CD4-positive, alpha-beta memory T cell (primary cell): ENCODE results near the gene PCED1A. TPM values are rescaled to one million over a fixed set of nuclear protein-coding genes. Genes with fewer than 3 reads are reported as not detected.

Experiments used
- CTCF ChIA-PET: fragments of 350-600 bp; sonication (Branson Sonifier 250); formaldehyde crosslinking; loops from one replicate; lab custom pipeline; 2021; ENCODE audit warnings: inconsistent platforms; ENCODE audit not compliant: partially characterized antibody; lab: Charles Lee
- POLR2A ChIA-PET: fragments of 350-600 bp; sonication (Branson Sonifier 250); formaldehyde crosslinking; loops from one replicate; lab custom pipeline; 2021; ENCODE audit not compliant: partially characterized antibody; lab: Charles Lee
- DNase-seq, 5 donors: peaks; one replicate each; pipeline versions ENCODE4 v3.0.0 to v3.0.0-alpha.2; 2020 to 2022; ENCODE audit warnings: mixed read lengths in 1 of 5
- H3K27ac ChIP-seq: one replicate; pipeline ENCODE4 v1.7.0; 2013; ENCODE audit warnings: low read depth, low read length
- H3K27me3 ChIP-seq: 2 replicates; pipeline ENCODE4 v1.7.0; 2013; ENCODE audit warnings: mild to moderate bottlenecking, low read length, moderate library complexity; ENCODE audit not compliant: insufficient read depth
- H3K36me3 ChIP-seq: 2 replicates; pipeline ENCODE4 v1.7.0; 2013; ENCODE audit warnings: mild to moderate bottlenecking, low read length, moderate library complexity; ENCODE audit not compliant: insufficient read depth
- H3K4me1 ChIP-seq: 2 replicates; pipeline ENCODE4 v1.7.0; 2013; ENCODE audit warnings: mild to moderate bottlenecking, low read length, moderate library complexity; ENCODE audit not compliant: insufficient read depth
- H3K4me3 ChIP-seq, 2 donors: one replicate each; pipeline ENCODE4 v1.7.0; 2013; ENCODE audit warnings: low read length in 2 of 2, mild to moderate bottlenecking in 1 of 2
- H3K9me3 ChIP-seq, 2 donors: one replicate each; pipeline ENCODE4 v1.7.0; 2013; ENCODE audit warnings: low read length in 2 of 2, control low read depth in 1 of 2; ENCODE audit not compliant: control insufficient read depth in 1 of 2
- H3K27ac Mint-ChIP-seq, 7 donors: one replicate each; pipeline ENCODE4 v1.8.0; 2020 to 2021; ENCODE audit warnings: mixed read lengths in 7 of 7, mild to moderate bottlenecking in 6 of 7, inconsistent platforms in 3 of 7, moderate library complexity in 3 of 7
- H3K27me3 Mint-ChIP-seq, 2 donors: one replicate each; pipeline ENCODE4 v1.8.0; 2020 to 2021; ENCODE audit warnings: mixed read lengths in 2 of 2
- H3K36me3 Mint-ChIP-seq, 2 donors: one replicate each; pipeline ENCODE4 v1.8.0; 2020 to 2021; ENCODE audit warnings: mixed read lengths in 2 of 2, inconsistent platforms in 1 of 2, mild to moderate bottlenecking in 1 of 2
- H3K4me1 Mint-ChIP-seq, 4 donors: one replicate each; pipeline ENCODE4 v1.8.0; 2020 to 2021; ENCODE audit warnings: mixed read lengths in 4 of 4, mild to moderate bottlenecking in 1 of 4
- H3K4me3 Mint-ChIP-seq, 8 donors: one replicate each; pipeline ENCODE4 v1.8.0; 2020 to 2021; ENCODE audit warnings: mixed read lengths in 8 of 8, mild to moderate bottlenecking in 7 of 8, moderate library complexity in 6 of 8, inconsistent platforms in 3 of 8
- H3K9me3 Mint-ChIP-seq, 8 donors: one replicate each; pipeline ENCODE4 v1.8.0; 2020 to 2021; ENCODE audit warnings: mixed read lengths in 8 of 8, mild to moderate bottlenecking in 5 of 8, inconsistent platforms in 3 of 8, moderate library complexity in 1 of 8
- intact Hi-C: fragments of 100-400 bp; cut with micrococcal nuclease; formaldehyde crosslinking; loops from one replicate; pipeline ENCODE4 v1.15.1; 2023
- polyA plus RNA-seq, 2 donors: library from polyadenylated mRNA; unstranded; fragments of 300-500 nt; fragmentation: Illumina TruSeq; gene quantifications; one replicate each; pipeline ENCODE4 v1.2.3, GENCODE V29; 2021
- total RNA-seq, 2 experiments: library from RNA; stranded (reverse); gene quantifications; one replicate each; pipeline ENCODE4 v1.2.3, GENCODE V29; 2021

Gene PCED1A
- total and polyA plus RNA-seq, 4 experiments from 2014 or later: 17.9 to 83.1 (median 50.5) TPM

GRCh38 chr20:2858591-2858990 is 18.1 kb upstream of the PCED1A start:
- H3K4me3 Mint-ChIP-seq: no peak overlapping the region
- Histone ChIP-seq H3K9me3 (no peaks in the 10 kb centered on the region), H3K4me1 (no peaks in the 10 kb centered on the region), H3K36me3 (peaks cover 28% of the 10 kb centered on the region), H3K27me3 (no peaks in the 10 kb centered on the region), H3K4me3 (no peak overlapping the region), H3K27ac (no peak overlapping the region)
- H3K27ac Mint-ChIP-seq: peak overlapping the region in 1 of 7 donors; percentile 25
- H3K4me1 Mint-ChIP-seq: peaks cover 0 to 7% (median 5%) of the 10 kb centered on the region in 4 donors
- H3K9me3 Mint-ChIP-seq: no peaks in the 10 kb centered on the region
- H3K36me3 Mint-ChIP-seq: peaks cover 10 to 12% of the 10 kb centered on the region in 2 donors
- no peaks in the 10 kb centered on the region for H3K27me3 Mint-ChIP-seq
- ChIA-PET CTCF (interaction anchor here (0.6 kb wide), 1 partner anchor 212 kb away, joined by 3 read pairs; no protein-coding TSS in a partner anchor), POLR2A (no interaction called here)
- DNase-seq: no peak
- intact Hi-C loops: no loop called here

GRCh38 chr20:2851086-2851485 is 10.6 kb upstream of the PCED1A start:
- Mint-ChIP-seq H3K4me1 (peaks cover 13 to 30% (median 17%) of the 10 kb centered on the region in 4 donors), H3K9me3 (no peaks in the 10 kb centered on the region), H3K27me3 (no peaks in the 10 kb centered on the region), H3K36me3 (peaks cover 0 to 4% of the 10 kb centered on the region in 2 donors), H3K4me3 (no peak overlapping the region), H3K27ac (peak overlapping the region in 2 of 7 donors; percentile 13)
- H3K36me3 ChIP-seq: no peaks in the 10 kb centered on the region
- POLR2A ChIA-PET: interaction anchor here (3.8 kb wide), 1 partner anchor 10 kb away, joined by 20 read pairs; the partner anchor contains the start of genes PCED1A and VPS16
- H3K4me1 ChIP-seq: peaks cover 13% of the 10 kb centered on the region
- CTCF ChIA-PET: interaction anchor here (0.9 to 2.2 kb wide), 7 partner anchors 7 to 163 kb away, joined by 3 to 11 read pairs (median 3); partner anchors contain the start of genes PCED1A and VPS16
- no peak overlapping the region for H3K27ac ChIP-seq
- H3K27me3 ChIP-seq: no peaks in the 10 kb centered on the region
- no peaks in the 10 kb centered on the region for H3K9me3 ChIP-seq
- no peak for DNase-seq
- H3K4me3 ChIP-seq: no peak overlapping the region
- intact Hi-C loops: no loop called here

GRCh38 chr20:2849529-2849928 is 9.1 kb upstream of the PCED1A start:
- H3K27ac ChIP-seq: no peak overlapping the region
- ChIA-PET CTCF (interaction anchor here (1.8 kb wide), 1 partner anchor 97 kb away, joined by 3 read pairs; no protein-coding TSS in a partner anchor), POLR2A (interaction anchor here (1.2 to 3.8 kb wide), 2 partner anchors 9 to 15 kb away, joined by 3 to 20 read pairs; partner anchors contain the start of genes PCED1A and VPS16)
- Mint-ChIP-seq H3K9me3 (no peaks in the 10 kb centered on the region), H3K36me3 (peaks cover 0 to 4% of the 10 kb centered on the region in 2 donors), H3K27ac (no peak overlapping the region), H3K4me1 (peaks cover 19 to 43% (median 27%) of the 10 kb centered on the region in 4 donors), H3K27me3 (no peaks in the 10 kb centered on the region), H3K4me3 (no peak overlapping the region)
- peaks cover 13% of the 10 kb centered on the region for H3K4me1 ChIP-seq
- intact Hi-C loops: no loop called here
- H3K27me3 ChIP-seq: no peaks in the 10 kb centered on the region
- no peaks in the 10 kb centered on the region for H3K9me3 ChIP-seq
- no peak for DNase-seq
- no peak overlapping the region for H3K4me3 ChIP-seq
- no peaks in the 10 kb centered on the region for H3K36me3 ChIP-seq

GRCh38 chr20:2847802-2848201 is 7.3 kb upstream of the PCED1A start:
- Histone ChIP-seq H3K4me3 (no peak overlapping the region), H3K27me3 (no peaks in the 10 kb centered on the region), H3K36me3 (no peaks in the 10 kb centered on the region), H3K9me3 (no peaks in the 10 kb centered on the region), H3K27ac (no peak overlapping the region), H3K4me1 (peaks cover 14% of the 10 kb centered on the region)
- Mint-ChIP-seq H3K4me1 (peaks cover 26 to 45% (median 30%) of the 10 kb centered on the region in 4 donors), H3K27ac (peak overlapping the region in 2 of 7 donors; percentile 5 to 48), H3K9me3 (no peaks in the 10 kb centered on the region), H3K4me3 (no peak overlapping the region), H3K27me3 (no peaks in the 10 kb centered on the region), H3K36me3 (peaks cover 0 to 4% of the 10 kb centered on the region in 2 donors)
- no peak for DNase-seq
- ChIA-PET POLR2A (no interaction called here), CTCF (no interaction called here)
- intact Hi-C loops: no loop called here

GRCh38 chr20:2846698-2847097 is 6.2 kb upstream of the PCED1A start:
- CTCF ChIA-PET: interaction anchor here (0.9 kb wide), 1 partner anchor 55 kb away, joined by 3 read pairs; no protein-coding TSS in a partner anchor
- intact Hi-C loops: no loop called here
- H3K9me3 ChIP-seq: no peaks in the 10 kb centered on the region
- H3K27me3 ChIP-seq: no peaks in the 10 kb centered on the region
- H3K4me1 Mint-ChIP-seq: peaks cover 19 to 34% (median 22%) of the 10 kb centered on the region in 4 donors
- no peaks in the 10 kb centered on the region for H3K9me3 Mint-ChIP-seq
- H3K36me3 ChIP-seq: no peaks in the 10 kb centered on the region
- H3K4me3 Mint-ChIP-seq: no peak overlapping the region
- H3K27me3 Mint-ChIP-seq: no peaks in the 10 kb centered on the region
- H3K27ac Mint-ChIP-seq: no peak overlapping the region
- POLR2A ChIA-PET: no interaction called here
- no peak for DNase-seq
- peaks cover 6% of the 10 kb centered on the region for H3K4me1 ChIP-seq
- H3K36me3 Mint-ChIP-seq: peaks cover 0 to 4% of the 10 kb centered on the region in 2 donors
- no peak overlapping the region for H3K4me3 ChIP-seq
- H3K27ac ChIP-seq: no peak overlapping the region

GRCh38 chr20:2845607-2846006 is 5.2 kb upstream of the PCED1A start:
- Mint-ChIP-seq H3K36me3 (peaks cover 0 to 6% of the 10 kb centered on the region in 2 donors), H3K4me1 (peaks cover 21 to 34% (median 26%) of the 10 kb centered on the region in 4 donors)

GRCh38 chr20:2840967-2841531 is 594 bp upstream of the PCED1A start:
- intact Hi-C loops: loop anchor here (1.0 to 5.0 kb wide), 4 partner anchors 32 to 332 kb away; partner anchors contain the start of genes IDH3B, PTPRA and ZNF343
- Mint-ChIP-seq H3K9me3 (peaks cover 0 to 4% (median 0%) of the 10 kb centered on the region in 8 donors), H3K36me3 (peaks cover 8 to 11% of the 10 kb centered on the region in 2 donors), H3K4me3 (peak overlapping the region; percentile 85 to 91 (median 88)), H3K27ac (peak overlapping the region; percentile 85 to 93 (median 89)), H3K4me1 (peaks cover 24 to 38% (median 34%) of the 10 kb centered on the region in 4 donors), H3K27me3 (no peaks in the 10 kb centered on the region)
- Histone ChIP-seq H3K4me3 (peak overlapping the region; percentile 77 to 80), H3K27ac (peak overlapping the region; percentile 86), H3K9me3 (no peaks in the 10 kb centered on the region), H3K4me1 (peaks cover 24% of the 10 kb centered on the region), H3K27me3 (no peaks in the 10 kb centered on the region), H3K36me3 (no peaks in the 10 kb centered on the region)
- DNase-seq: peak in 1 of 5 donors; percentile 65
- CTCF ChIA-PET: interaction anchor here (0.9 to 1.9 kb wide), 5 partner anchors 11 to 100 kb away, joined by 3 to 4 read pairs (median 3); partner anchors contain the start of gene PTPRA
- POLR2A ChIA-PET: interaction anchor here (0.7 to 3.9 kb wide), 14 partner anchors 9 to 567 kb away, joined by 3 to 34 read pairs (median 7); partner anchors contain the start of genes IDH3B, MRPS26, NOP56 and PTPRA

More at GRCh38 chr20:2845607-2846006, 5.2 kb upstream of the PCED1A start:
- Mint-ChIP-seq H3K9me3 (no peaks in the 10 kb centered on the region), H3K4me3 (no peak overlapping the region), H3K27me3 (no peaks in the 10 kb centered on the region), H3K27ac (peak overlapping the region in 2 of 7 donors; percentile 68 to 72)
- H3K4me3 ChIP-seq: no peak overlapping the region
- POLR2A ChIA-PET: no interaction called here
- no peaks in the 10 kb centered on the region for H3K27me3 ChIP-seq
- intact Hi-C loops: no loop called here
- peaks cover 14% of the 10 kb centered on the region for H3K4me1 ChIP-seq
- H3K27ac ChIP-seq: no peak overlapping the region
- H3K9me3 ChIP-seq: no peaks in the 10 kb centered on the region
- CTCF ChIA-PET: interaction anchor here (1.3 kb wide), 1 partner anchor 9 kb away, joined by 4 read pairs; no protein-coding TSS in a partner anchor
- H3K36me3 ChIP-seq: no peaks in the 10 kb centered on the region
- DNase-seq: no peak
